Measurements from ENCODE around the gene ELOVL7. TPM values are rescaled to one million over a fixed set of nuclear protein-coding genes. Genes with fewer than 3 reads are reported as not detected.

The ELOVL7 gene
- total RNA-seq, 1 donor from 2014 or later: 5.5 TPM

DNA sequence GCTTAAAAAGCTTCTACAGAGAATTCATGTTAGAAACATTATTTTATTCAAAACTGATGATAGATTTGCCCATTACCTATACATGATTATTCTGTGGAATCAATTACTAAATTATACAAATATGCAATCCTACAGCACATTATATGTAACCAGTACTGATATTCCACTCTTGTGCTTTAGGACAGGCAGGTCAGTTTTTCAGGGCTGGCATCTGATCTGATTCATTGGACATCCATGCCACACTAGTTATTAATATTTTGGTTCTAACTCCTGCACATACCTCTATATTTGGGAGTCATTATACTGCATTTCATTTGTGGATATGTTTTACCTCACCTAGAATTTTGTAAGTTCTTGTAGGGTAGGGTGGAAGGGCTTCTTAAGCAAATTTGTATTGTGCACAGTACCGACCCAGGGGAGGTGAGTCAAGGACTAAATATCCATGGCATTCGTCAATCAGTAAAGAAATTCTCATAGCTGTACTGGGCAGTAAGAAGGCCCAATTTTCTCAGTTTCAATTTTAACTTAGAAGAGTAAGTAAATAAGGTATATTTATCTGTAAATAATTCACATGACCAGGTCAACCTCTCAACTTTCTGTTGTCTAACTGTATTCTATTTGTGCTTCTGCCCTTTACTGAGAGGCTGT lies 33.5 kb downstream of the ELOVL7 start:
- Histone ChIP-seq H3K36me3 (no peaks in the 10 kb centered on the region), H3K9me3 (ENCODE audit: low read depth) (peaks cover 6% of the 10 kb centered on the region), H3K27ac (no peak overlapping the region), H3K4me1 (peaks cover 8% of the 10 kb centered on the region), H3F3A (ENCODE audit: low read depth) (no peaks in the 10 kb centered on the region), H3K79me2 (ENCODE audit: low read depth) (no peaks in the 10 kb centered on the region), H3K4me3 (no peak overlapping the region), H3K4me2 (no peak overlapping the region), H3K27me3 (no peaks in the 10 kb centered on the region), H2AFZ (replicated peaks) (no peak overlapping the region), H4K20me1 (ENCODE audit: low read depth) (no peaks in the 10 kb centered on the region), H3K9ac (no peak overlapping the region)
- DNase-seq (ENCODE audit: low spot score): no peak
- Mint-ChIP-seq H3K9me3 (peaks cover 3% of the 10 kb centered on the region), H3K4me3 (no peak overlapping the region), H3K27me3 (ENCODE audit: insufficient read depth, low read depth) (peaks cover 2% of the 10 kb centered on the region), H3K27ac (no peak overlapping the region), H3K36me3 (no peaks in the 10 kb centered on the region), H3K4me1 (peaks cover 6% of the 10 kb centered on the region)
- TF ChIP-seq EZH2 (IDR thresholded peaks at IDR 0.05) (no peak), EZH2phosphoT487 (IDR thresholded peaks at IDR 0.05) (no peak)
- TF ChIP-seq, protein P1, sequence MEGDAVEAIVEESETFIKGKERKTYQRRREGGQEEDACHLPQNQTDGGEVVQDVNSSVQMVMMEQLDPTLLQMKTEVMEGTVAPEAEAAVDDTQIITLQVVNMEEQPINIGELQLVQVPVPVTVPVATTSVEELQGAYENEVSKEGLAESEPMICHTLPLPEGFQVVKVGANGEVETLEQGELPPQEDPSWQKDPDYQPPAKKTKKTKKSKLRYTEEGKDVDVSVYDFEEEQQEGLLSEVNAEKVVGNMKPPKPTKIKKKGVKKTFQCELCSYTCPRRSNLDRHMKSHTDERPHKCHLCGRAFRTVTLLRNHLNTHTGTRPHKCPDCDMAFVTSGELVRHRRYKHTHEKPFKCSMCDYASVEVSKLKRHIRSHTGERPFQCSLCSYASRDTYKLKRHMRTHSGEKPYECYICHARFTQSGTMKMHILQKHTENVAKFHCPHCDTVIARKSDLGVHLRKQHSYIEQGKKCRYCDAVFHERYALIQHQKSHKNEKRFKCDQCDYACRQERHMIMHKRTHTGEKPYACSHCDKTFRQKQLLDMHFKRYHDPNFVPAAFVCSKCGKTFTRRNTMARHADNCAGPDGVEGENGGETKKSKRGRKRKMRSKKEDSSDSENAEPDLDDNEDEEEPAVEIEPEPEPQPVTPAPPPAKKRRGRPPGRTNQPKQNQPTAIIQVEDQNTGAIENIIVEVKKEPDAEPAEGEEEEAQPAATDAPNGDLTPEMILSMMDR (IDR thresholded peaks at IDR 0.05): no peak

- H3K4me1 Mint-ChIP-seq: peaks cover 6% of the 10 kb centered on the region
- TF ChIP-seq, protein P1 (IDR thresholded peaks at IDR 0.05): no peak
- TF ChIP-seq EZH2 (IDR thresholded peaks at IDR 0.05) (no peak), EZH2phosphoT487 (IDR thresholded peaks at IDR 0.05) (no peak)
- Histone ChIP-seq H3K27me3 (no peaks in the 10 kb centered on the region), H3K27ac (no peak overlapping the region), H3K36me3 (no peaks in the 10 kb centered on the region), H3K4me3 (no peak overlapping the region), H3K4me1 (peaks cover 8% of the 10 kb centered on the region), H4K20me1 (ENCODE audit: low read depth) (no peaks in the 10 kb centered on the region), H2AFZ (replicated peaks) (no peak overlapping the region), H3K9ac (no peak overlapping the region), H3F3A (ENCODE audit: low read depth) (no peaks in the 10 kb centered on the region), H3K4me2 (no peak overlapping the region), H3K9me3 (ENCODE audit: low read depth) (peaks cover 6% of the 10 kb centered on the region), H3K79me2 (ENCODE audit: low read depth) (no peaks in the 10 kb centered on the region)
- H3K27me3 Mint-ChIP-seq (ENCODE audit: insufficient read depth, low read depth): peaks cover 2% of the 10 kb centered on the region
- DNase-seq (ENCODE audit: low spot score): no peak
- H3K27ac Mint-ChIP-seq: no peak overlapping the region
- no peak overlapping the region for H3K4me3 Mint-ChIP-seq
- H3K36me3 Mint-ChIP-seq: no peaks in the 10 kb centered on the region
- peaks cover 3% of the 10 kb centered on the region for H3K9me3 Mint-ChIP-seq
Measured at GRCh38 chr5:60809891-60810425, 34.1 kb downstream of the ELOVL7 start.

DNA sequence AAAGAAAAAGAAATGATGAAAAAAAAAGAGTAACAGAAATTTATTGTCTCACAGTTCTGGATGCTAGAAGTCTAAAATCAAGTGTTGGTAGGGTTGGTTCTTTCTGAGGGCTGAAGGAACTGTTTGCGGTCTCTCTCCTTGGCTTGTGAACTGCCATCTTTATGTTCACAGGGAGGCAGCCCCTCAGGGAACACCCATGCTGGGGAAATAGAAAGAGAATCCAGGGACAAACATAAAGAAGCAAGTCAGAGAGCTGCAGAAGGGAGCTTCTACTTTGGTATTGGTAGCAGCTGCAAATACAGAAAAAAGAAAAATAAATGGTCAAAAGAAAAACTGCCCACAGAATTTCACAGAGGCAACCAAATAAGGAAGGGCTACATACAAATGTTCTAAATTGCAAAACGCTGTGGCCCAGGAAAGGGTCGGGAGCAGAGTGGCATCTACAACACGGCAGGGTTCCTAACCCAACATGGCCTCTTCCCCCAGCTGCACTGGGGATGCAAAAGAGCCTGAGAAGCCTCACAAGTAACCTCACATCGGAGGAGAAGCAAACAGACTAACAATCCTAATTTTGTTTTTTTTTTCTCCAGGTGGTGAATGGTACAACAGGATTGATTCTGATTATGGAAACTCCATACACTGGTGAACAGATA lies 37.4 kb downstream of the ELOVL7 start:
- H3K9me3 Mint-ChIP-seq: peaks cover 3% of the 10 kb centered on the region
- peak; percentile 12 for DNase-seq (ENCODE audit: low spot score)
- Histone ChIP-seq H3K4me3 (no peak overlapping the region), H3K27ac (no peak overlapping the region), H4K20me1 (ENCODE audit: low read depth) (no peaks in the 10 kb centered on the region), H3K36me3 (no peaks in the 10 kb centered on the region), H3K79me2 (ENCODE audit: low read depth) (no peaks in the 10 kb centered on the region), H3K4me2 (no peak overlapping the region), H2AFZ (replicated peaks) (peak overlapping the region; percentile 93), H3K27me3 (no peaks in the 10 kb centered on the region), H3F3A (ENCODE audit: low read depth) (no peaks in the 10 kb centered on the region), H3K9ac (no peak overlapping the region), H3K4me1 (peaks cover 8% of the 10 kb centered on the region), H3K9me3 (ENCODE audit: low read depth) (peaks cover 6% of the 10 kb centered on the region)
- no peak overlapping the region for H3K27ac Mint-ChIP-seq
- no peak for TF ChIP-seq EZH2 (IDR thresholded peaks at IDR 0.05)
- TF ChIP-seq, protein P1 (IDR thresholded peaks at IDR 0.05): no peak
- no peak for TF ChIP-seq EZH2phosphoT487 (IDR thresholded peaks at IDR 0.05)
- H3K27me3 Mint-ChIP-seq (ENCODE audit: insufficient read depth, low read depth): no peaks in the 10 kb centered on the region
- H3K4me1 Mint-ChIP-seq: peaks cover 6% of the 10 kb centered on the region
- H3K4me3 Mint-ChIP-seq: no peak overlapping the region
- H3K36me3 Mint-ChIP-seq: no peaks in the 10 kb centered on the region

Measured in neural progenitor cell (in vitro differentiated cells).